ENCODE measurements around the gene HUS1B.

GRCh38 chr6:621931-622330, 35.0 kb downstream of the HUS1B start:
- TF ChIP-seq CTCF (IDR thresholded peaks at IDR 0.05; ENCODE audit: poor library complexity) (no peak), EZH2phosphoT487 (IDR thresholded peaks at IDR 0.05; ENCODE audit: low read depth, severe bottlenecking, unreplicated experiment) (no peak), EZH2 (IDR thresholded peaks at IDR 0.05; ENCODE audit: borderline replicate concordance) (no peak)

All from hepatocyte (in vitro differentiated cells).